Transverse colon (tissue), 4 donors: Measurements from ENCODE around the gene LY86. TPM values are rescaled to one million over a fixed set of nuclear protein-coding genes. Genes with fewer than 3 reads are reported as not detected.

Experiments
- DNase-seq: peaks from one replicate; pipeline ENCODE4 v3.0.0-alpha.2; 2019
- H3K27ac ChIP-seq, 4 donors: fragments of 200-600 bp; sonication (generic); 2 replicates each; pipeline ENCODE4 v1.5.1; 2016 to 2018; ENCODE audit warnings: inconsistent platforms in 4 of 4
- H3K27me3 ChIP-seq: fragments of 200-600 bp; sonication (generic); 2 replicates; pipeline ENCODE4 v1.5.1; 2017; ENCODE audit warnings: inconsistent platforms
- H3K36me3 ChIP-seq, 4 donors: fragments of 200-600 bp; sonication (generic); 2 replicates each; pipeline ENCODE4 v1.5.1; 2017 to 2019; ENCODE audit warnings: inconsistent platforms in 4 of 4
- H3K4me1 ChIP-seq, 4 donors: fragments of 200-600 bp; sonication (generic); 2 replicates each; pipeline ENCODE4 v1.5.1; 2017 to 2020; ENCODE audit warnings: inconsistent platforms in 4 of 4
- H3K4me3 ChIP-seq, 4 donors: fragments of 200-600 bp; sonication (generic); 1 replicate in 1 of 4; 2 replicates in 3 of 4; pipeline versions ENCODE4 v1.5.1 to v1.6.1; 2017 to 2019; ENCODE audit warnings: inconsistent platforms in 4 of 4
- H3K9me3 ChIP-seq, 2 donors: fragments of 200-600 bp; sonication (generic); 2 replicates each; pipeline ENCODE4 v1.5.1; 2017 to 2019; ENCODE audit warnings: inconsistent platforms in 2 of 2
- CTCF ChIP-seq, 5 experiments: fragments of 200-600 bp in 3 of 5; fragments of 450-650 bp in 2 of 5; sonication (generic) in 3 of 5; IDR thresholded peaks; 1 replicate in 2 of 5; 2 replicates in 3 of 5; pipeline ENCODE4 v1.5.1; 2016 to 2017; ENCODE audit warnings: antibody characterized with exemption in 5 of 5, inconsistent platforms in 3 of 5, mild to moderate bottlenecking in 2 of 5, moderate library complexity in 1 of 5
- EP300 ChIP-seq: sonication (generic); formaldehyde crosslinking; IDR thresholded peaks from one replicate; pipeline ENCODE4 v1.6.1; 2017; ENCODE audit warnings: antibody characterized with exemption, low read depth
- POLR2A ChIP-seq: fragments of 450-650 bp; IDR thresholded peaks from one replicate; pipeline ENCODE4 v1.6.1; 2016; ENCODE audit warnings: antibody characterized with exemption, mild to moderate bottlenecking, moderate library complexity
- POLR2AphosphoS5 ChIP-seq, 3 donors: sonication (generic); formaldehyde crosslinking; IDR thresholded peaks; one replicate each; pipeline ENCODE4 v1.6.1; 2016; ENCODE audit warnings: antibody characterized with exemption in 3 of 3
- WGBS, 2 donors: methylation state at CpG; one replicate each; pipeline ENCODE4 v1.1.5; 2018; ENCODE audit warnings: low coverage in 1 of 2; 5-methylcytosine and 5-hydroxymethylcytosine counted together
- in situ Hi-C, 4 donors: fragments of 200-750 bp; cut with MboI; loops; one replicate each; pipeline versions ENCODE4 v1.15.0 to v1.15.1; 2017; ENCODE audit warnings: low sequenced_read_pairs in 3 of 4, low pct_ligation_motif_present in 1 of 4, low pct_unique_long_range_greater_than_20kb in 1 of 4
- intact Hi-C: fragments of 100-400 bp; cut with DNase I; formaldehyde crosslinking; loops from one replicate; pipeline ENCODE4 v1.15.1; 2023; ENCODE audit warnings: low total_unique reads
- total RNA-seq, 4 donors: library from RNA; depleted of rRNA; stranded (reverse); fragments of >200 nt; gene quantifications; one replicate each; pipeline ENCODE4 v1.1.0, GENCODE V29; 2016

LY86 gene
- total RNA-seq, 4 donors from 2014 or later = 10.0 TPM; not detected in 3

- Histone ChIP-seq H3K4me1 (peaks cover 0 to 4% (median 2%) of the 10 kb centered on the region in 4 donors), H3K36me3 (no peaks in the 10 kb centered on the region), H3K27ac (peak overlapping the region; percentile 37 to 57 (median 38)), H3K9me3 (no peaks in the 10 kb centered on the region), H3K4me3 (no peak overlapping the region), H3K27me3 (no peaks in the 10 kb centered on the region)
- in situ Hi-C loops = no loop called here
- TF ChIP-seq EP300 (no peak), POLR2AphosphoS5 (IDR thresholded peaks at IDR 0.05) (no peak), POLR2A (no peak), CTCF (IDR thresholded peaks at IDR 0.05) (no peak)
- no peak for DNase-seq
- intact Hi-C loops = no loop called here
- WGBS, 2 donors = 55 to 80% methylated on average over 1 of the region's 1 CpG
Measured at GRCh38 chr6:6592826-6593475, 4.4 kb downstream of the LY86 start.

GRCh38 chr6:6593867-6594468 is 5.4 kb downstream of the LY86 start:
- peaks cover 0 to under 1% (median 0%) of the 10 kb centered on the region in 4 donors for H3K4me1 ChIP-seq
- TF ChIP-seq POLR2AphosphoS5 (IDR thresholded peaks at IDR 0.05) (no peak), CTCF (IDR thresholded peaks at IDR 0.05) (no peak), EP300 (no peak), POLR2A (no peak)
- H3K36me3 ChIP-seq = no peaks in the 10 kb centered on the region
- intact Hi-C loops = no loop called here
- 55% methylated on average over 5 of the region's 5 CpGs; no CpG with 5 or more reads in 1 of the 2 donors for WGBS, 2 donors
- no peak for DNase-seq
- no peak overlapping the region for H3K27ac ChIP-seq
- H3K27me3 ChIP-seq = no peaks in the 10 kb centered on the region
- H3K4me3 ChIP-seq = no peak overlapping the region
- in situ Hi-C loops = no loop called here
- no peaks in the 10 kb centered on the region for H3K9me3 ChIP-seq

- H3K36me3 ChIP-seq = no peaks in the 10 kb centered on the region
- no peaks in the 10 kb centered on the region for H3K27me3 ChIP-seq
- H3K4me1 ChIP-seq = peaks cover 0 to 9% (median 0%) of the 10 kb centered on the region in 4 donors
- H3K27ac ChIP-seq = no peak overlapping the region
- H3K9me3 ChIP-seq = no peaks in the 10 kb centered on the region
- TF ChIP-seq CTCF (IDR thresholded peaks at IDR 0.05) (no peak), EP300 (no peak), POLR2A (no peak), POLR2AphosphoS5 (IDR thresholded peaks at IDR 0.05) (no peak)
- in situ Hi-C loops = no loop called here
- 93 to 94% methylated on average over 3 of the region's 3 CpGs for WGBS, 2 donors
- intact Hi-C loops = no loop called here
- DNase-seq = no peak
- H3K4me3 ChIP-seq = no peak overlapping the region
Measured at GRCh38 chr6:6595025-6595424, 6.5 kb downstream of the LY86 start.

GRCh38 chr6:6595952-6596351 is 7.4 kb downstream of the LY86 start:
- Histone ChIP-seq H3K27me3 (no peaks in the 10 kb centered on the region), H3K27ac (no peak overlapping the region), H3K4me3 (no peak overlapping the region), H3K4me1 (peaks cover 0 to 9% (median 0%) of the 10 kb centered on the region in 4 donors), H3K9me3 (no peaks in the 10 kb centered on the region), H3K36me3 (no peaks in the 10 kb centered on the region)
- 79 to 94% methylated on average over 2 to 3 of the region's 3 CpGs for WGBS, 2 donors
- TF ChIP-seq EP300 (no peak), CTCF (IDR thresholded peaks at IDR 0.05) (no peak), POLR2AphosphoS5 (IDR thresholded peaks at IDR 0.05) (no peak), POLR2A (no peak)
- intact Hi-C loops (no loop called here), in situ Hi-C loops (no loop called here)
- no peak for DNase-seq
